Smooth muscle cell (in vitro differentiated cells): ENCODE results near the gene FAM162A. TPM values are rescaled to one million over a fixed set of nuclear protein-coding genes. Genes with fewer than 3 reads are reported as not detected.
A peak's percentile ranks its signal among the peaks of the same experiment; 100 is the strongest.

Experiments used
- DNase-seq: peaks from one replicate; lab custom pipeline; 2025; ENCODE audit not compliant: unreplicated experiment; lab: John Stamatoyannopoulos, UW
- H2AFZ ChIP-seq: fragments of 200-600 bp; sonication (generic); 2 replicates; pipeline ENCODE4 v1.6.0; 2016; ENCODE audit warnings: antibody characterized with exemption, low read depth, mild to moderate bottlenecking
- H3F3A ChIP-seq: fragments of 200-600 bp; sonication (generic); 2 replicates; pipeline ENCODE4 v1.6.0; 2017; ENCODE audit warnings: antibody characterized with exemption, low read depth
- H3K27ac ChIP-seq: fragments of 200-600 bp; sonication (generic); 2 replicates; pipeline ENCODE4 v1.5.1; 2016; ENCODE audit warnings: low read depth, mild to moderate bottlenecking
- H3K27me3 ChIP-seq: fragments of 200-600 bp; sonication (generic); 2 replicates; pipeline ENCODE4 v1.6.1; 2016; ENCODE audit warnings: low read depth, mild to moderate bottlenecking
- H3K36me3 ChIP-seq: fragments of 200-600 bp; sonication (generic); 2 replicates; pipeline ENCODE4 v1.5.1; 2016; ENCODE audit warnings: low read depth
- H3K4me1 ChIP-seq: fragments of 200-600 bp; sonication (generic); 2 replicates; pipeline ENCODE4 v1.5.1; 2016; ENCODE audit warnings: low read depth
- H3K4me2 ChIP-seq: fragments of 200-600 bp; sonication (generic); 2 replicates; pipeline ENCODE4 v1.6.0; 2016; ENCODE audit warnings: mild to moderate bottlenecking
- H3K4me3 ChIP-seq: fragments of 200-600 bp; sonication (generic); 2 replicates; pipeline ENCODE4 v1.5.1; 2016; ENCODE audit warnings: mild to moderate bottlenecking
- H3K79me2 ChIP-seq: fragments of 200-600 bp; sonication (generic); 2 replicates; pipeline ENCODE4 v1.6.0; 2016; ENCODE audit warnings: low read depth, mild to moderate bottlenecking
- H3K9ac ChIP-seq: fragments of 200-600 bp; sonication (generic); 2 replicates; pipeline ENCODE4 v1.6.0; 2016; ENCODE audit warnings: low read depth
- H3K9me3 ChIP-seq: fragments of 200-600 bp; sonication (generic); replicated peaks from 2 replicates; pipeline ENCODE4 v1.5.1; 2016; ENCODE audit warnings: low read depth
- H4K20me1 ChIP-seq: fragments of 200-600 bp; sonication (generic); 2 replicates; pipeline ENCODE4 v1.6.0; 2016; ENCODE audit warnings: low read depth
- CTCF ChIP-seq: fragments of 200-600 bp; sonication (generic); IDR thresholded peaks from 2 replicates; pipeline ENCODE4 v1.5.1; 2017; ENCODE audit warnings: borderline replicate concordance, mild to moderate bottlenecking, antibody characterized with exemption; ENCODE audit not compliant: insufficient read depth, poor library complexity, severe bottlenecking
- WGBS: methylation state at CpG from one replicate; pipeline ENCODE4 v1.1.7; 2016; ENCODE audit warnings: low lambda C conversion rate; 5-methylcytosine and 5-hydroxymethylcytosine counted together
- polyA plus RNA-seq: library from polyadenylated mRNA; unstranded; fragments of >200 nt; fragmentation: Nextera tagmentation; extraction: Ambion mirVana; gene quantifications from 2 replicates; pipeline ENCODE4 v1.2.1, GENCODE V29; 2016
- total RNA-seq: library from RNA; depleted of rRNA; stranded (reverse); fragments of >200 nt; gene quantifications from 2 replicates; pipeline ENCODE4 v1.2.3, GENCODE V29; 2014

The FAM162A gene
- total and polyA plus RNA-seq, 2 experiments from 2014 or later: 117 to 219 TPM

GRCh38 chr3:122353893-122354401 is 30.0 kb upstream of the FAM162A start:
- Histone ChIP-seq H3K27me3 (no peaks in the 10 kb centered on the region), H3K9me3 (no peaks in the 10 kb centered on the region), H3F3A (no peaks in the 10 kb centered on the region), H2AFZ (no peak overlapping the region), H3K4me2 (no peak overlapping the region), H3K36me3 (no peaks in the 10 kb centered on the region), H3K9ac (no peak overlapping the region), H3K4me1 (no peaks in the 10 kb centered on the region), H3K27ac (no peak overlapping the region), H3K4me3 (no peak overlapping the region), H3K79me2 (no peaks in the 10 kb centered on the region), H4K20me1 (no peaks in the 10 kb centered on the region)
- DNase-seq: no peak
- no peak for TF ChIP-seq CTCF
- WGBS: 100% methylated on average over 1 of the region's 1 CpG

GRCh38 chr3:122355612-122356011 is 28.4 kb upstream of the FAM162A start:
- Histone ChIP-seq H3K36me3 (no peaks in the 10 kb centered on the region), H4K20me1 (no peaks in the 10 kb centered on the region), H3F3A (no peaks in the 10 kb centered on the region), H3K4me1 (no peaks in the 10 kb centered on the region), H3K9me3 (no peaks in the 10 kb centered on the region), H3K9ac (no peak overlapping the region), H3K4me2 (no peak overlapping the region), H2AFZ (no peak overlapping the region), H3K79me2 (no peaks in the 10 kb centered on the region), H3K4me3 (no peak overlapping the region), H3K27ac (no peak overlapping the region), H3K27me3 (no peaks in the 10 kb centered on the region)
- 82% methylated on average over 4 of the region's 4 CpGs for WGBS
- no peak for DNase-seq
- no peak for TF ChIP-seq CTCF

DNA sequence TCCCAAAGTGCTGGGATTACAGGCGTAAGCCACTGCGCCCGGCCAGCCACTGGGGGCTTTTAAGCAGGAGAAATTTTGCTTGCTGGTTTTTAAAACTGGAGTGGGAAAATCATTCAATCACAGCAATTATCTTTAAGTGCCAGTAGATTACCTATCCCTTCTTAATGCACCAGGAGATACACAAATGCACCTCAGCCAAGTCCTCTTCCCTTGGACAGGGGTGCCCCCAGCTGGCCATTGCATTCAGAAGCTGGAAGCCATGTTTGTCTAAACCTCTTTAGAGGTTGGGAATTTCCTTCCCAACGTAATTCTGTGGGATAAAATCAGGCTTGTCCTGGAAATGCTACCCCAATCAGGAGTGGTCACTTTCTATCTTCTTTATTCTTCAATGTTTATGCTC is 27.6 kb upstream of the FAM162A start:
- no peak for DNase-seq
- Histone ChIP-seq H2AFZ (no peak overlapping the region), H4K20me1 (no peaks in the 10 kb centered on the region), H3K4me1 (no peaks in the 10 kb centered on the region), H3K4me2 (no peak overlapping the region), H3F3A (no peaks in the 10 kb centered on the region), H3K9ac (no peak overlapping the region), H3K4me3 (no peak overlapping the region), H3K79me2 (no peaks in the 10 kb centered on the region), H3K27me3 (no peaks in the 10 kb centered on the region), H3K36me3 (peaks cover 2% of the 10 kb centered on the region), H3K9me3 (no peaks in the 10 kb centered on the region), H3K27ac (no peak overlapping the region)
- TF ChIP-seq CTCF: peak; percentile 31
- 82% methylated on average over 4 of the region's 4 CpGs for WGBS

- Histone ChIP-seq H3K9me3 (no peaks in the 10 kb centered on the region), H2AFZ (no peak overlapping the region), H3K4me1 (no peaks in the 10 kb centered on the region), H3F3A (no peaks in the 10 kb centered on the region), H3K36me3 (peaks cover 9% of the 10 kb centered on the region), H3K27me3 (no peaks in the 10 kb centered on the region), H3K4me2 (no peak overlapping the region), H3K79me2 (no peaks in the 10 kb centered on the region), H3K9ac (no peak overlapping the region), H4K20me1 (no peaks in the 10 kb centered on the region), H3K27ac (peak overlapping the region; percentile 54), H3K4me3 (no peak overlapping the region)
- WGBS: 82% methylated on average over 2 of the region's 2 CpGs
- DNase-seq: no peak
- TF ChIP-seq CTCF: no peak
Observed at GRCh38 chr3:122357828-122358702, 25.9 kb upstream of the FAM162A start.
